ENCODE measurements around the gene LIN7C.
"Not testable (repeated sequence)": the region's sequence is repeated elsewhere in the genome, so short reads cannot be mapped to it uniquely, and the experiment has no call there.

Gene LIN7C

GRCh38 chr11:27506200-27507182 lies at the start of gene LIN7C:
TSS of gene LIN7C (minus strand) at chr11:27506769. CDS start at chr11:27506752, 17 bp downstream.
- peak; percentile 96 for DNase-seq

- no peak for DNase-seq
Observed at GRCh38 chr11:27555264-27555663, 48.7 kb upstream of the LIN7C start.

GRCh38 chr11:27553186-27553585 lies 46.6 kb upstream of the LIN7C start:
- DNase-seq = no peak

- no peak for DNase-seq
Observed at GRCh38 chr11:27552341-27552740, 45.8 kb upstream of the LIN7C start.

GRCh38 chr11:27551127-27551526 lies 44.6 kb upstream of the LIN7C start:
- DNase-seq = no peak

- DNase-seq = no peak
Observed at GRCh38 chr11:27545946-27546345, 39.4 kb upstream of the LIN7C start.

GRCh38 chr11:27545035-27545434 lies 38.5 kb upstream of the LIN7C start:
- no peak for DNase-seq

- no peak for DNase-seq
Observed at GRCh38 chr11:27541790-27542189, 35.2 kb upstream of the LIN7C start.

- DNase-seq = no peak
Observed at GRCh38 chr11:27540051-27540450, 33.5 kb upstream of the LIN7C start.

- no peak for DNase-seq
Observed at GRCh38 chr11:27535103-27535502, 28.5 kb upstream of the LIN7C start.

- no peak for DNase-seq
Observed at GRCh38 chr11:27532652-27533325, 26.2 kb upstream of the LIN7C start.

GRCh38 chr11:27528712-27529111 lies 22.1 kb upstream of the LIN7C start:
- no peak for DNase-seq

GRCh38 chr11:27526535-27526934 lies 20.0 kb upstream of the LIN7C start:
- DNase-seq = no peak

GRCh38 chr11:27525824-27526516 lies 19.4 kb upstream of the LIN7C start:
- DNase-seq = no peak

GRCh38 chr11:27524155-27524554 lies 17.6 kb upstream of the LIN7C start:
- no peak for DNase-seq

- DNase-seq = no peak
Observed at GRCh38 chr11:27520226-27520625, 13.7 kb upstream of the LIN7C start.

- DNase-seq = no peak
Observed at GRCh38 chr11:27518518-27518917, 11.9 kb upstream of the LIN7C start.

GRCh38 chr11:27517490-27517889 lies 10.9 kb upstream of the LIN7C start:
- not testable (repeated sequence) for DNase-seq

- no peak for DNase-seq
Observed at GRCh38 chr11:27514558-27514957, 8.0 kb upstream of the LIN7C start.

GRCh38 chr11:27514076-27514475 lies 7.5 kb upstream of the LIN7C start:
- no peak for DNase-seq

GRCh38 chr11:27513389-27513788 lies 6.8 kb upstream of the LIN7C start:
- DNase-seq = no peak

- no peak for DNase-seq
Observed at GRCh38 chr11:27512238-27512637, 5.7 kb upstream of the LIN7C start.

GRCh38 chr11:27509908-27510307 lies 3.3 kb upstream of the LIN7C start:
- no peak for DNase-seq
